Measurements from ENCODE around the gene HRK.
"Not testable (repeated sequence)": the region's sequence is repeated elsewhere in the genome, so short reads cannot be mapped to it uniquely, and the experiment has no call there.

The HRK gene

DNA sequence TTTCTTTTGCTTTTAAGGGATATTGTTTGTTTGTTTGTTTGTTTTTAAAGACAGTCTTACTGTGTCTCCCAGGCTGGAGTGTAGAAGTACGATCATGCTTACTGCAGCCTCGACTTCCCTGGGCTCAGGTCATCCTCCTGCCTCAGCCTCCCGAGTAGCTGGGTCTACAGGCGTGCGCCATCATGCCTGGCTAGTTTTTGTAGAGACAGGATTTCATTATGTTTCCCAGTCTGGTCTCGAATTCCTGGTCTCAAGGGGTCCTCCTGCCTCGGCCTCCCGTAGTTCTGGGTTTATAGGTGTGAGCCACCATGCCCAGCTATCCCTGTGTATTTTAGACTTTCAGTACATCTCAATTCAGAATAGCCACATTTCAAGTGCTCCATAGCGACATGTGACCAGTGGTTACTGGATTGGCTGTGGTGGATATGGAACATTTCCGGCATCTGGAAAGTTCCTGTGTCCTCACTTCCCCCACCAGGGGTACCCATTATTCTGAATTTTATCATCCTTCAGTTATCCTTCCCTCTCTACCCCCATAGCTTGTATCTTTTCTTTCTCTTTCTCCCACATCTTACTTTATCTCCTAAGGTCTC, 61.1 kb downstream of the HRK start:
- peak in 2 of 56 donors; percentile 1 for DNase-seq

DNA sequence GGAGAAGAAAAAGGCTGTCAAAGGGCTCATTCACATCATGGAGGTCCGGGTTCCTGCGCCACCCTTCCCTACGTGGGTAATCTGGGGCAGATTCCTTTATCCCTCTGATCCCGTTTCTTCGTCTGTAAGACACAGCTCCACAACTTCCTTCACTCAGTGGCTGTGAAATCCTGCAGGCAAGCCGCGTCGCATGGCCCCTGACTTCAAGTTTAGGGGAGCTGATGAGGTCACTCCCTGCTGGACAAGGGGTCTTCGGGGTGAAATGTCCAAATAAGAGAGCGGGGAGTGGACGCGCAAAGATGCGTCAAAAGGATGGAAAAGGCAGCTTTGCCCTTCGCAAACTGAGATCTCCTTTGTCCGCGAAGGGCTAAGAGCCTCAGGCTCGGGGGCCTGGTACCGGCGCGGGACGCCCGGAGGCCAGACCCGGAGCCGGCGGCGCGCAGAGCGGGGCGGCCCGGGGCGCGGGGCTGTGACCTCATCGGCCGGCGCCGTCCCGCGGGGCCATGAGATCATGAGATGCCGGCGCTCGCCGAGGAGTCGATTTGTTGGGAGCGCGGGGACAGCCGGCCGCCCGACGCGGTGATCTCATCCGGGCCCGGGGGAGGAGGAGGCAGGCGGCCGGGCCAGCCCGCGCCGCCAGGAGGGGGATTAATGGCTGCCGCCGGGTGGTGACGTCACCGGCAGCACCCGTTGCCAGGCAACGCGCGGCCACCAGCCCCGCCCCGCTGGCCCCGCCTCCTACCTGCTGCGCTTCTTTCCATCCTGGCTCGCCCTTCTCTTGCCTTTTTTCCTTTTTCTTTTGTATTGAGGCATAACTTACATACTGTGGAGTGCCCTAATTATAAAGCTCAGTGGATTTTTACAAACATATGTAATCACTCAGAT, 62.1 kb downstream of the HRK start:
- DNase-seq = peak in 55 of 56 donors; percentile 41 to 95 (median 85)

DNA sequence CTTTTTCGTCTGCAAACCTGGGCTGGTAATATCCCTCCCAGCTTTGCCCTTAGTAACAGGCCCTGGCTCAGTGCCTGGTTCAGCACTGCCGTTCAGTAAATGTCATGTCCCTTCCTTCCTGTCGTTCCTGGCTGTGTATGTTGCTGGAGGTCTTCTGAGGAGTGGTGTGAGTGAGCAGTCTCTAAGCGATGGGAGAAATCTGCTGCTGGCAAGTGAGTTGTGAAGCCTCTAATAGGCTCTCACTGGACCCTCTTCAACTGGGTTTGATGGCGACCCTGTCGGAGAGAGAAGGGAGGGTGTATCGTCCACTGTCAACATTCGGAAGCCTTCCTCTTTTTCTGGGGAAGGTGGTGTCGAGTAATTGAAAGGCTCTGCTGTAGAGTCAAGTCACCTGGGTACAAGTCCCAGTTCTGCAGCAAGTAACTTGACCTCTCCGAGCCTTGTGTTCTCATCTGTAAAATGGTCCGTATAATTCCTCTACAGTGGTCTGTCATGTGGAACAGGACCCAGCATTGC, 62.8 kb downstream of the HRK start:
- DNase-seq = peak in 9 of 56 donors; percentile 1 to 30 (median 5)

DNA sequence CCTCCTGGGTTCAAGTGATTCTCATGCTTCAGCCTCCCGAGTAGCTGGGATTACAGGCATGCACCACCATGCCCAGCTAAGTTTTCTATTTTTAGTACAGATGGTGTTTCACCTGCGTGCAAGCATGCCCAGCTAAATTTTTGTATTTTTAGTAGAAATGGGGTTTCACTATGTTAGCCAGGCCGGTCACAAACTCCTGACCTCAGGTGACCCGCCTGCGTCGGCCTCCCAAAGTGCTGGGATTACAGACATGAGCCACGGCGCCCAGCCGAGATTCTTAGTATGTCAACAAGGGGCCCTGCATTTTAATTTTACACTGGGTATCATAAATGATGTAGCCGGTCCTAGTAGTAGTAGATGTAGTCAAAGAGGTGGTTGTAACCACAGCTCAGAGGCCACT, 66.5 kb downstream of the HRK start:
- not testable (repeated sequence) for DNase-seq

DNA sequence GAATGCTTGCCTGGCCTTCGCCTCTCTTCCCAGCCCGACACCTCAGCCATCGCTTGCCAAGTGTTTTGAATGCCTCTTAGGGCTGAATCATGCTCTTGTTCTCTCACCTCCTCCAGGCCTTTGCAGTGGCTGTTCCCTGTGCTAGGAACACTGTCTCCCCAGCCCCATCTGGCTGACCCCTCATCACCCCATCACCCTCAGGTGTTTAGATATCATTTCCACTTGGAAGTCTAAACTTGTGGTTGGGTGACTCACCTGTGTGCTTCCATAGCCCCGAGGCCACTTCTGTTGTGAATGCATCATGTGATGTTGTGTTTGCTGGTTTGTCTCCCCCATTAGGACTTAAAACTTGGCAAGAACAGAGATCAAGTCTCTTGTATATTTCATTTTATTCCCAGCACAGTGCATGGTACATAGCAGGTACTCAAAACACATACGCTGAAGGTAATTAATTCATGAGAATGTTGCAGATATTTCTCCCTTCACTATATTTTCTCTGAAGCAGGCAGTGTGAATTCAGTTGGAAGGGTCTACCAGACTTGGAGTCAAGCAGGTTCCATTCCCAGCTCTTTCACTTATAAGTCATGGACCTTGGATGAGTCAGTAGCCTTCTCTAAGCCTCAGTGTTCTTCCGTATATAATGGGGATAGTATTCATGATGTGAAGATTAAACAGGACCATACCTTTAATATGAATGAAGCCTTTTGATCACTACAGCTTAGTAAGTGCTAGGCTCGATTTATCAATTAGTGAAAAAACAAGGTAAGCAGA, 67.8 kb downstream of the HRK start:
- DNase-seq = no peak

DNA sequence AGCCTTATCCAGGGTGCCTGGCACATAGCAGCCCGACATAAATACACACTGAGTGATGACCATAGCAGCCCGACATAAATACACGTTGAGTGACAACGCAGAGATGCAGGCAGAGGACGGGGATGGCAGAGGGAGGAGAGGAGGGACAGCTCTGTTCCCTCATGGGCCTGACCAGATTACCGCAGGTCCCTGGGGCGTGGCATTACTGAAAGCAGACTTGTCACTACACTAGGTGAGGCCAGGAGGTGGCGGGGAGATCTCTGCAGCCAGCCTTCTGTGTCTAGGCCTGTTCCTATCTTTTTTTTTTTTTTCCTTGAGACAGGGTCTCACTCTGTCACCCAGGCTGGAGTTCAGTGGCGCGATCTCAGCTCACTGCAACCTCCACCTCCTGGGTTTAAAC, 69.0 kb downstream of the HRK start:
- DNase-seq = no peak

DNA sequence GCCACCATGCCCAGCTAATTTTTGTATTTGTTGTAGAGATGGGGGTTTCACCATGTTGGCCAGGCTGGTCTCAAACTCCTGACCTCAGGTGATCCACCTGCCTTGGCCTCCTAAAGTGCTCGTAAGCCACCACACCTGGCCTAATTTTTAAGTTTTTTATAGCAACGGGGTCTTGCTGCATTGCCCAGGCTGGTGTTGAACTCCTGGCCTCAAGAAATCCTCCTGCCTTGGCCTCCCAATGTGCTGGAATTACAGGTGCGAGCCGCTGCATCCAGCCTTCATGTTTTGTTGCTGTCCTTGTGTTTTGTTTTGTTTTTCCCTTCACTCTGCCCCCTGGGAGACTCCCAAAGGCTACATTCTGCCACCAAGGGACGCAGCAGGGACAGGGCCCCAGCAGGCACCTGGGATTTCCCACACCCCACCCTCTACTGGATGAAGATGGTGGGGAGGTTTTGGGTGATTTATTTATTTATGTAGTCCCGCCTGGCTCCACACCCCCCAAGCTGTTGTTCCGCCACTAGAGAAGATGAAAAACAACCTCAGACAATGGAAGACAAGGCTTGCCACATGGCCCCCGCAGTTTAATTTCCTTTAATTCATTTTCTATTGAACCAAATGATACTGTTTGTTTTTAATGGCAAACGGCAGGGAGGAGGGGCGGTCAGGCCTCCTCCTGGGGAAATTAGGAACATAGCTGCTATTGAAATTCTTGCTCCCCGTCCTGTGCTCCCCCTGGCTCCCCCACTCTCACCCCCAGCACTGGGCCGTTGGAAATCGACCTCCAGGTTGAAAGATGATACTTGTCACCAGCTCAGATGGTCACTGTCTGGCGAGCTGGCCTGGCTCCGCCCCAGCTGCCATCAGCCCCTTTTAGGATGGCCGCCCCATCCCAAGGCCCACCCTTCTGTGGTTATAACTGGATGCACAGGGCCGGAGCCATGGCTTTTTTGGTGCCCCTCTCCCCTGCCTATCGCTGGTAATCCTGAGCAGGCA, 72.8 kb downstream of the HRK start:
- DNase-seq = no peak

DNA sequence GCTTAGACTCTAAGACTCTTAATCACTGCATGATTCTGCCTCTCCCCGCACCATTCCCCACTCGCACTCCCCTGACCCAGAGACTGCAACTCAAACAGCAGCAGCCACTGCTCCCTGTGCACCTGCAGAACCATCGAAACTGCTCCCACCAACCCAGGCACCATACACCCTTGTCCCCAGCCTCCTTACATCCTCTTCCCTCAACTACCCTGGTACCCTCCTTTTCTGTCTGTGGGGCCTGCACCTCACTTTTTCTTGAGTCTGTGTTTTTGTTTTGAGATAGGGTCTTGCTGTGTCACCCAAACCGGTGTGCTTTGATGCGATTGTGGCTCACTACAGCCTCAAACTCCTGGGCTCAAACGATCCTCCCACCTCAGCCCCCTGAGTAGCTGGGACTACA, 73.7 kb downstream of the HRK start:
- DNase-seq = no peak

DNA sequence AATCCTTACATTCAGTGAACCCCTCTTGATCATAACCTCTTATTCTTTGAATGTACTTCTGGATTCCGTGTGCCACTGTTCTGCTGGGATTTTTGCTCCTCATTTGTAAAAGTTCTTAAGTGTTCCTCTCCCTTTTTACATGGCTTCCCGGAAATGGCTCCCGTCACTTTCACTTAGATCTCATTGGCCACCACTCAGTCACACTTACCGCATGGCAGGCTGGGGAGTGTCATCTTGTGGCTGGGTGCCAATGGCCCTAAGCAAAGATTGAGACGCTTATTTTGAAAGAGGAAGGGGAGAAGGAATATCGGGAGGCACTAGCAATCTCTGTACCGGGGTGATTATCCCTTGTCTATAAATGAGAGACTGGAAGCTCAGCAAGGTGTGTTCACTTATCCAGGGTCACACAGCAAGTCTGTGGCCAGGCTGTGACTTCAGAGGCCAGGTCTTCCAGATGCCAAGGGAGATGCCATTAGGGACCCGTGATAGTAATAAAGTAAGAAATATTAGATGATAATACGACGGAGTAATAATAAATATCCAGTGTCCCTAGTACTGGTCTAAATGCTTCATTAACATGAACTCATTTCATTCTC, 74.3 kb downstream of the HRK start:
- no peak for DNase-seq
